ENCODE data around the gene CIP2A.

The CIP2A gene

DNA sequence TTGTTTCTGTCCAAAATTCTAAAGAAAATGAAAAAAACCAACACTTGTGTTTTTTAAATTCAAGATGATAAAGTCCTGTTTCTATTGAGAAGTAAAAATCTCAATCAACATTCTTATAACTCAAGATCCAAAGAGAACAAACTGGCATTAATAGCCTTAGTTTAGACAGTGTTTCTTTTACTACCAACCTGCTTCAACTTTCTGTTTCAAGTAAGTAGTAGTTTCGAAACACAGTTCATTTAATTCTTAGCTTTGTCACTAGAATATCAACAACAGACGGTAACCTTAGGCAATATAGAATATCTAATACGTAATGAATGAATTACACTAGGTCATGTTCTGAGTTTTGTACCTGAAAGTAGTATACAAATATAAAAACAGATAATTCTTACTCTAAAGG lies 23.7 kb downstream of the CIP2A start:
- FAIRE-seq = no peak
- no peak for DNase-seq (ENCODE audit: insufficient read length, low spot score)

DNA sequence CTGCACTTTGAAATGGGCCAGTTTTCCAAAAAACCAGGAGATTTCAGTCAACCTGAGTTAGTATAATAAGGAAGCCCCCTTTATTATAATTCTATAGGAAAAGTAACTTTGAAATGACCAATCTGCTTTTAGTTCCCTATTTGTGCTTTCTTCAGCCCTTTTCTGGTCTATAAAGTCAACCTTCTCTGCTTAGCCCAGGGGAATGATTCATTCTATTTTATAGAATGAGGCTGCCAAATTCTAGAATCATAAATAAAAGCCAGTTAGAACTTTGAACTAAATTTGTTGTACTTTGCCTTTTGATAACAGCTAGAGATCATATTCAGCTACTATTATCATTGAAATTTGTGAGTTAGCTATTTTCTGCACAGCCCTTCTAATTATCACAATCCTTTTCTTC lies 24.7 kb downstream of the CIP2A start:
- no peak for FAIRE-seq
- DNase-seq (ENCODE audit: insufficient read length, low spot score) = no peak

DNA sequence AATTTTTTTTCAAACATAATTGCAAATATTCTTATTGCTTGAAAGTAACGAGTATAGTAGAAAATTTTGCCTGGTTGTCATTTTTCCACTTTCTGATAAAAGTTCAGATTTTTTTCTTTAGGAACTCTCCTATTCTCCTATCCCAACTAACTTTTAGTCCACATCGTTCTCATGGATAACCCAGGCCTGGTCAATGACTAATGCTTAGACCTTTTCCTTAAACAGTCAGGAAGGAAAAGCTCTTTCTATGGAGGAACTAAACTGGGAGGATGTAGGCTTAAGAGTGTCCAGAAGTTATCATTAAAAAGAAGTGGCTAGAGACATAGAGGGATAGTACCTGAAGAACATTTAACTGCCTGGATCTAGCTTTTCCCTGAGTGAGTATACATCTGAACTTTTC lies 26.7 kb downstream of the CIP2A start:
- no peak for DNase-seq (ENCODE audit: insufficient read length, low spot score)
- FAIRE-seq = no peak

DNA sequence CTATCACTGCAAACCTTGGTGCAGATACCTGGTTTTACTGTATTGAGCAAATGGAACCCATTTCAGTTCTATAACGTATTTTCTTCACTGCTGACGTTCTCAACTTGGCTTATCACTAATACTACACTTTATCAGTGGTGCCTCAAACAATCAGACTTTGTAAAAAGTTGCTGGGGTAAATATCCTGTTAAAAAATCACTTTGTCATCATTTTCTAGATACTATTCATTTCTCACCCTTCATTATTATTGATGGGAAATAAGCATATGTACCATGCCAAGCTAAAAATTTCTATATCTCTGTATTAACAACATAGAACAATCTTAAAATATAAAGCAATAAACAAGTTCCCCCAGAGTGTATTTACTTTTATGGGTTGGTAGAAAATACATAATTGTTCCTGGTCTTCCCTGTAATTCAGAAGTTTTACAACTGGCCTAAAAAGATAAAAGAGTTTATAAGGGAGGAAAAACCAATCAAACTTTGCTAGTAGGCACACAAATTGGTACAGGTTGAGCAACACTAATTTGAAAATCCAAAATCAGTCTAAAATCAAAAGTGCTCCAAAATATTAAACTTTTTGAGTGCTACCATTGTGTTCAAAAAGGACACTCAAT lies 33.2 kb downstream of the CIP2A start:
- DNase-seq (ENCODE audit: insufficient read length, low spot score) (no peak), FAIRE-seq (no peak)

DNA sequence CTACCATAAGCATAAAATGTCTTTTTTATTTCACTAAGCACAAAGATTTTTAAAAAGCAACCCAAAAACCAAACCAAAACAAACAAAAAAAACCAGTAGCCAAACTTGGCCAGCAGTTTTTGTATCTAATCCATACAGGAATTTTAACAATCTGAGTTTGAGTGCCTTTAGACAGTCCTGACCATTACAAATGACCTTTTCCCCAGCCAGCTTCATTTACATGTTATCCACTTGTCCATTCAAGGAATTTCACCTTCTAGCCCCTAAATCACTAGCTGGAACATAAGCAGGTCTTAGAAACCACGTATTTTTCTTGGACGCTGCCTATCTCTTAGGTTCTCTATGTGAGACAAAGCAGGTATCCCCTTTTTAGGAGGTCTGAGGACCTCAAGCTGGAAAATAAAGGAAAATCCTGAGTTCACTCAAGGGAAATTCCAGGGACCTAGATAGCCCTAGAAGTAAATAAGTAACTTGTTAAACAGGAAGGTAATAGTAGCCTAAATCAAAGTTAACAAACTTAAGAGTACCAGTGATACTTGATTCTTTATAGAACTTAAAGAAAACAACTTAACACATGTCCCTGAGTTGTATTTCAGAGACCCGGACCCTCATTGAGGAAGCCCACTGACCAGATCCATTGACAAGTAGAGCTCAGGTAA lies 34.2 kb downstream of the CIP2A start:
- FAIRE-seq (no peak), DNase-seq (ENCODE audit: insufficient read length, low spot score) (no peak)

DNA sequence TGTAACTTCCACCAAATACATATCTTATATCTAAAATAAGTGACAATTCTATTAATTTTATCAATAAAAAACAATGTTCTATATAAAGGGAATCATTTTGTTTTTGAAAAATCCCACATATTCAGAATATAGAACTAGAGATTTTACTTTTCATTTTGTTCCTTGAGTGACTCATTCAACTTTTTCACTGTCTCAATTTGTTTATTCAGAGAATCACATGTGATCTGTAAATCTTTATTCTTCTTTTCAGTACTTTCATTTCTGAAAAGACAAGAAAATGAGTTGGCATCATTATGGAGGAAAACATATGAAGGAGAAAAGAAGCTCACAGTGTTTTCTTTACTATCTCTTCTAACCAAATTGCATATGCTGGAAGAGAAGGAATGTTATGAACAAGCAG lies 35.0 kb downstream of the CIP2A start:
- FAIRE-seq = no peak
- no peak for DNase-seq (ENCODE audit: insufficient read length, low spot score)

DNA sequence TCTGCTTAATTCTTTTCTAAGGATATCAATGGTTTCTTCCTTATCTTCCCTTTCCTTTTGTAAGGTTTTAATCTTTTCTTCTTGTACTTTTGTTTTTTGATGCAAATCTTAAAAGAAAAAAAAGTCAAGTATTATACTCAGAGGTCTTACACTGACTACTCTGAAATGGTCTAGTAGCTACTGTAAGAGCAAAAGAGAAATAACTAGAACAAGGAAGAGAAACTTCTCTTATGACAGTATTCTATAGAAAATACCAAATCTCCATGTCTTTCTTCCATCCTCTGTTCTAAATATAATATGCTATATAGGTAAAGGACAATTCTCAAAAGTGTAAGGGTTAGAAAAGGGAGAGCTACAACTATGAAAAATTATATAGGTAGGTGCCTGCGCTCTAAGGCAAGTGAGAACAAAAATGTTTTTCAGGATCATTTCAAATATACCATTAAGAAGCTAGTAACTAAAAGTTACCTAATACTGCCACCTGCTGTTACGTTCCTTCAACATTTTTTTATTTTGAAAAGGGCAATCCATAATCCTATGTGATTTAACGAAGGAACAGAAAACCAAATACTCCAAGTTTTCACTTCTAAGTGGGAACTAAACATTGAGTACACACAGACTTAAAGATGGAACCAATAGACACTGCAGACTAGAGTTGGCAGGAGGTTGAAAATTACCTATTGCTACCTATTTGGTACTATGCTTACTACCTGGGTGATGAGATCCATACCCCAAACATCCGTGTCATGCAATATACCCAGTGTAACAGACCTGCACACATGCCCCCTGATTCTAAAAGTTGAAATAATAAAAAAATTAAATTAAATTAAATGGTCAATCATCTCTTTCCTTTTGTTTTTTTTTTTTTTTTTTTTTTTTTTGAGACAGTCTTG lies 36.7 kb downstream of the CIP2A start:
- DNase-seq (ENCODE audit: insufficient read length, low spot score) = no peak
- FAIRE-seq = no peak

DNA sequence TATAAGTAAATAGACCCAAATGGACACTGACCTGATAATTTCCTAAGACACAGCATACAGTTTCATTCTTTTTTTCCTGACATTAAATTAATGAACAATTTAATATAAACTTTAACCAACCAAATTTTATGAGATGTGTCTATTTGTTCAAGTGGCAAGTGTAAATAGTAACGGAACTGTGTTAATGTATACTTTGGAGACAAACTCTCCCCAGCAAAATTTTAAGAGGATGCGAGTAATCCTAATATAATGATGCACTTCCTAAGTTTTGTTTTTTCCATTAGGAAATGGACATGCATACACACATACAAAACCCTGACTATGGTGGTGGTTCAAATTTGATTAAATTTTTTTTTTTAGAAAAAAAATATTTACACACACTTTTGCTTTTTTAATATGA lies 40.4 kb downstream of the CIP2A start:
- FAIRE-seq = no peak

DNA sequence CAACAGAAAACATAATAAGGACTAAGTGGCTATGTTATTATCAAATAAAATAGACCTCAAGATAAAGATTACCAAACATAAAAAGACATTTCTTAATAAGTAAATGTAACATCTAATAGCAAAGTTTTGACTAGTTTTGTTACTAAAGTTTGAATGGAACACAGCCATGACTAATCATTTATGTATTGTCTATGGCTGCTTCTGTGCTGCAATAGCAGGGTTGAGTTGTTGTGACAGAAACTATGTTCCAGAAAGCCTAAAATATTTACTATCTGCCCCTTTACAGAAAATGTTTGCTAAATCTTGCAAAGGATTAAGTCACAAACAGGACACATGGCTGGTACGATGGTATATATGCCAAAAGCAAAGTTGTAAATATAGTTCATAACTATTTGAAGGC lies 40.9 kb downstream of the CIP2A start:
- no peak for FAIRE-seq

More for the DNA sequence above, 40.4 kb downstream of the CIP2A start:
- no peak for DNase-seq (ENCODE audit: insufficient read length, low spot score)

DNA sequence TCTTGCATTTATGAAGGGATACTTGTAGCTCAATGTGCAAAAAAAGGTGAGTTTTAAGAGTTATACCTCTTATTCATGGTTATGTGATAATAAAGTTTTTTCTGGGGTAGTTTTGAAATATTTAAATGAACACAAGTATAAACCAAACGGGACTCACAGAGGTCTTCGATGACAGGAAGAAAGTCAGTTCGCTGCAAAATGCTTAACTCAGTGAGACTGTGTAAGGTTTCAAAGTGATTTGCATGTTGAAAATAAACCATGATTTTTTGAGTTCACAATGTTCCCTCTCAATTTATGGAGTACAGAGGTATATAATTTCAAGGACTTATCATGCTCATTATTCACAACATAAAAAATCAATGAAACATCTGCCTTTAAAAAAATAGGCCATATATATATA lies 42.5 kb downstream of the CIP2A start:
- no peak for FAIRE-seq
- DNase-seq (ENCODE audit: insufficient read length, low spot score) = no peak

More for the DNA sequence above, 40.9 kb downstream of the CIP2A start:
- no peak for DNase-seq (ENCODE audit: insufficient read length, low spot score)

DNA sequence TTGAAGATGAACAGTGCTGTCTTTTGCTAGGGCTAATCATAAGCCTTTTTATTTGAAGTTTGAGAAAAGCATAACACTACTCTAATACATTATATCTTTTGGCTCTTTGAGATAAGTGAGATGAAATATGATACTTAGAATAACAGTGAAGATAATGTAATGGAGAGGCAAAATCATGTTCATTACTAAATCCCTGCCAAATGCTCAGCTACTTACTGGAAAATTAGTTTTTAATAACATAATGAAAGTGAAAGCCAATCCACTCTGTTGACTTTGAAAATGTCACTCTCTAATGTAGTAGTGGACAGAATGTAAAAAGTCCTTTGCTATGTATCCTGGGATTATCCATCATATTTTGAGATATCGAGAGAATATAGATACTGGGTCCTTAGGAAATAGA lies 43.0 kb downstream of the CIP2A start:
- DNase-seq (ENCODE audit: insufficient read length, low spot score) = no peak
- FAIRE-seq = no peak

DNA sequence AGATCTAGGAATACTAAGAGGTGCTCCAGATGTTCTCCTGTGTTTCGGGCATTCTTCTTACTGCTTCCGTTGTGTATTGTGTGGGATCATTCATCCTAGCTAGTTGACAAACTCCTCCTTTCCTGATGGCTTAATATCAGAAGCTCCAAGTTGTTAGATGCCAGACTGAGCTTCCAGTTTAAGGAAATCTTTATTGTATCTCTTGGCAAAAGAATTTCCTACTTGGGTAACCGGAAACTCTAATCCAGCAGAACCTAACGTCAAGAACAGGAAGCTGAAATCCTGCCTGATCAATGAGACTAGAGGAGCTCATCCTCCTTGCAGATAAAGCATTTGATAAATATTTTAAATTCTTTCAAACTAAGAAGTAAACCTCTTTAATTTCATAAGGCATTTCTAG lies 51.2 kb downstream of the CIP2A start:
- FAIRE-seq (no peak), DNase-seq (ENCODE audit: insufficient read length, low spot score) (no peak)

DNA sequence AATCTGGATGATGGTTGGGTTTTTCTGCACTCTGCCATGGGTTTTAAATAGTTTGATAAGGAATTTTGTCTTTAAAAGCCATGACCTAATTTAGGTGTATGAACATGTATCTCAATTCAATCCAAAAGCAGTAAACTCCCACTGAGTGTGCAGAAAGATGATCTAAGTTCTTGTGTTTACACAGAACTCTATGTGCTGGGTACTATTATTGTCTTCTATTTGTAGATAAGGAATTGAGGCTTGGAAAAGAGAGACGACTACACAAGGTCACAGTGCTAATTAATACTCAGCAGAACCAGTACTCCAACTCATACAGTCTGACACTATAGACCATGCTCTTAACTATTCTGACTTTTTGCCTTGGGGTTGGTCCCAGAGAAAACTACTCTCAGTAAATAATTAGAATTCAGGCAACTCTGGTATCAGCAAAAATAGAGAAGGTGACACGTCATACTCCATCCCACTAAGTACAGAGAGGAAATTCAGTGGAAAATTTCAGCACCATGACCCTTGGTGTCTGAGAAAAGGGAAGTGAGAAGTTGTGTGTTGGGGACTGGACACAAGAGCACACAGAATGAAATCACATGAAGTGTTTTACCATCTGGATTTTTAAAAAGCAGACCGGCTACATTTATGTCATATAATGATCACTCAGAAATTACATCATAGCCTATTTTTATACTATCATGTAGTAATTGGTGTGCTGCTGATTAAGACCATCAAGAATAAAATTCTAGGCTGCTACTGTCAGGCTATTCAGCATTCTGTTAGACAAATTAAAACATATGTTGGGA lies 60.6 kb downstream of the CIP2A start:
- no peak for FAIRE-seq
- DNase-seq (ENCODE audit: insufficient read length, low spot score) = no peak

DNA sequence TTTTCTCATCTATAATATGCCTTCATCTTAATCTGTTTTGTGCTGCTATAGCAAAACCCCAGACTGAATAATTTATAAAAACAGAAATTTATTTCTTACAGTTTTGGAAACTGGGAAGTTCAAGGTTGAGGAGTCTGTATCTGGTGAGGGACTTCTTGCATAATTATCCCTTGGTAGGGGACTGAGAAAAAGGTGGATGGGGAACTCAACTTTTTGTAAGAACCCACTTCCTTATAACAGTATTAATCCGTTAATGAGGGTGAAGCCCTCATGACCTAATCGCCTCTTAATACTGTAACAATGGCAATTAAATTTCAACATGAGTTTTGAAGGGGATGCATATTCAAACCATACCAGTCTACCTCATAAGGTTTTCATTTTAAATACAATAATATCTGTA lies 61.4 kb downstream of the CIP2A start:
- DNase-seq (ENCODE audit: insufficient read length, low spot score) (no peak), FAIRE-seq (no peak)

DNA sequence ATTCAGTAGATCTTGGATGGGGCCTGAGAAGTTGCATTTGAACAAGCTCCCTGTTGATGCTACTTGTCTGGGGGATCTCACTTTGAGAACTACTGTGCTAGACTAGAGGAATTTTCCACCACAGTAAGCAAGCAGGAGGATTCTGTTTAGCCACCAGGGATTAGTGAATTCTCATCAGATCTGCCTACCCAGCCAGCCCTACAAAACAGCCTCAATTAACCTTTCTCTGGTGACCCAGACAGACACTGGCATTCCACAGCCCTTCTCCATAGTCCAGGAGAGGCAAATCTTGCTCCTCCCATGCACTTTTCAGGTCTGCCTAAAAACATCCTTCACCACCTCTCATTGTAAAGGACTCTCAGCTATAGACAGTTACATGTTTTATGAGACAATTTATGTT lies 62.1 kb downstream of the CIP2A start:
- no peak for DNase-seq (ENCODE audit: insufficient read length, low spot score)
- no peak for FAIRE-seq

DNA sequence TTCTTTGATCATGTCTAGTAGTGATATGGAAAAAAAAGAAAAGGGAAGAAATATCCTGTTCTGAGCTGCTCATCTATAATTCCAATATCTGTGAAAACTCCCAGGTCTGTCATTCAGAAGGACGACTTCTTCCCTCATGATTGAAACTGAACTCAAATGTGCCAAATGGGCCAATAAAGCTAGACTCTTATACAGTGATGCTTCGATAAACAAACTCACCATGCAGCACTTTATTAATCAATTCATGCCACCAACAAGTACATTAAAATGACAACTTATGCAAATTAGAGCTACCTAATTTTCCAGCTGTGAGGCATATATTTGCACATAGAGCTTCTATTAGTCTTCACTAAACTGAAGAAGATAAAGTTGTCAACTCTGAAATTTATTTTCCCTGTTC lies 63.3 kb downstream of the CIP2A start:
- FAIRE-seq = no peak

DNA sequence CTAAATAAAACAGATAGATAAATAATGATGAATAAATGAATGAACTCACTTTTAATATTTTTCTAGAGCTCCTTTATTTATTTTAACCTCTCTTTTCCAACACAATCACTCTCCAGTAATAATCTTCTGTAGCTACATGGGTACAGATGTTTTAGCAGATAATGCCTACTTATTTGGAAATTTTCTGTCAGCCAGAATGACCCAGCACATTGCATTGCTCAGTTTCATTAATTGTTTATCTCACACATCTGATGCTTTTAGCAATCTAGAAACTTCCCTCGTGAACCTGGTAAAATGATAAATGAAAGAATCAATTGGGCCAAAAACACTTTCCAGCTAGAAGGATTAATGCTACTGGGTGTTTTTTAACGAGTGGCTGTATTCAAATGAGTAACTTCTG lies 64.0 kb downstream of the CIP2A start:
- no peak for DNase-seq (ENCODE audit: insufficient read length, low spot score)
- FAIRE-seq = no peak

More for the DNA sequence above, 63.3 kb downstream of the CIP2A start:
- DNase-seq (ENCODE audit: insufficient read length, low spot score) = no peak

DNA sequence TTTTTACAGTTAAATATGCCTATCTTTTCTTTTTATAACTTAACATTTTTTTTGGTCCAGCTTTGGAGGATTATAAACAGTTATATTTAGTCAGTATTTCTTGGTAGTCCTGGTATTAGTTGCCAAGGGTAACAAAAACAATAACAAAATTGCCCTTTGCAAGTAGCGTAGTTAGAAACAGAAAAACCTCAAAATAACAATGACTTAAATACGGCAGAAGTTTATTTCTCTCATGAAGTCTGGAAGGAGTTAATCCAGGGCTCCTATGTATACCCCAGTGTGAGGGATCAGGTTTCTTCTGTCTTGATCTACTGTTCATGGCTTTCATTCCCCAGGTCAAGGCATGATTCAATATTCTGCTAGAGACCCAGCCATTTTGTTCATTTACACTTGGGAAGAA lies 64.7 kb downstream of the CIP2A start:
- no peak for DNase-seq (ENCODE audit: insufficient read length, low spot score)
- FAIRE-seq = no peak

DNA sequence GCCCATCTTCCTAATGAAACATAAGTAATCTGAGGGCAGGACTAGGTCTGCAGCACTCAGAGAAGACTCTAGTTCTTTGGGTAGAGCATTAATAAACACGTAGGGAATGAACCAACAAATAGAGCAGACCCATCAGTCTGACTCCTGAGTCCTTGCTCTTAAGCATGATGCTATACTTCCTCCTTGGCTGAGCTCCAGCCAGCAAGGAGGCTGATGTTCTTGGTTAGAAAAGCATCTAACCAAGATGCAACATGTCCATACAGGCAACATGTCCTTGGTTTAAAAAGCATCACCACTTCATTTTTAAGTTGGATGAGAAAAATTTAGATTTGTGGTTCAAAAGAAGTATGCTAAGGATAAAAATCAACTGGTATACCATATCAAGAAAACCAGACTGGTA lies 70.3 kb downstream of the CIP2A start:
- FAIRE-seq (no peak), DNase-seq (ENCODE audit: insufficient read length, low spot score) (no peak)

DNA sequence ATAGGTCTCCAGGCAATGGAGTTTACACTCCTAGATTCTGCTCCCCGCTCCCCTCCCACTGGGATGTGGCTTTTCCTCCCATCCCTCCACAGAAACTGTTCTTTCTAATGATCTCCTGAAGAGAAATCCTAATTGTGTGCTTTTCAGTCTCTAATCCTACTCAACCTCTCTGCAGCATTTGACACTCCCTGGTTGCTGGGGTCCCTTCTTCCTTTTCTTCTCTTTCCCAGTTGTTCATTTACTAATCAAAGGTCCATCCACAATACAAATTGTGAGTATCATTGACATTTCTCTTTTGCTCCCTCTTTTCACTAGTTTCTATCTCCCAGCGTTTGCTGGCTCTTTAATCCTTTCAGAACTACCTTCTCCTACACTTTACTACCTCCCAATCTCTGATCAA lies 72.4 kb downstream of the CIP2A start:
- FAIRE-seq = no peak
- DNase-seq (ENCODE audit: insufficient read length, low spot score) = no peak

DNA sequence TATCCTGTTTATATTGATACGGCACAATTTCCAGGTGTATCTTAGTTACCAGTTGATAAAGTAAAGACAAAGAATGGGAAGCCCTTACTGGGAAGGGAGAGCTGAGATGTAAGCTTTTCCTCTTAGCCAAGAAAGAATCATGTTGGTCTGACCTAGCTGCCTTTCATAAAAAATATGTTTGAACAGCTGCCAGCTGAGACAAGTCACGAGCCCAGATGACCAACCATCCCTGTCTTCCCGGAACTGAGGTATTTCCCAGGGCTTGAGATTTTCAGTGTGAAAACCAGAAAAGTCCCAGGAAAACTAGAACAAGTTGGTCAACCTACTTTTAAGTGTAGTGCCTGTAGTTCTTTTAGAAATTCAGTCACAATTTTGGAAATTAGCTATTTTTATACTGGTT lies 75.3 kb downstream of the CIP2A start:
- no peak for DNase-seq (ENCODE audit: insufficient read length, low spot score)

More for the DNA sequence above, 75.3 kb downstream of the CIP2A start:
- FAIRE-seq = no peak
